BLaER1 treated with 17β-estradiol and CSF1 and Interleukin-3, amounts not matched to agents 10 nM and 100 nM (cell line): Measurements from ENCODE around the gene CRELD2.

Source experiments
- H3K27ac ChIP-seq, 11 experiments: shearing (Covaris generic); formaldehyde crosslinking; 2 replicates each; pipeline ENCODE4 v1.8.1; 2022
- H3K27me3 ChIP-seq, 11 experiments: shearing (Covaris generic); formaldehyde crosslinking; 2 replicates each; pipeline ENCODE4 v1.8.1; 2022
- H3K36me3 ChIP-seq, 11 experiments: shearing (Covaris generic); formaldehyde crosslinking; 2 replicates each; pipeline ENCODE4 v1.8.1; 2022
- H3K4me1 ChIP-seq, 10 experiments: shearing (Covaris generic); formaldehyde crosslinking; 2 replicates each; pipeline ENCODE4 v1.8.1; 2022
- H3K4me2 ChIP-seq, 11 experiments: shearing (Covaris generic); formaldehyde crosslinking; 2 replicates each; pipeline ENCODE4 v1.8.1; 2022
- H3K4me3 ChIP-seq, 10 experiments: shearing (Covaris generic); formaldehyde crosslinking; 2 replicates each; pipeline ENCODE4 v1.8.1; 2022
- H3K9ac ChIP-seq, 11 experiments: shearing (Covaris generic); formaldehyde crosslinking; 2 replicates each; pipeline ENCODE4 v1.8.1; 2022
- H3K9me3 ChIP-seq, 11 experiments: shearing (Covaris generic); formaldehyde crosslinking; replicated peaks in 1 of 11; 2 replicates each; pipeline ENCODE4 v1.8.1; 2022
- H4K20me1 ChIP-seq, 11 experiments: shearing (Covaris generic); formaldehyde crosslinking; 2 replicates each; pipeline ENCODE4 v1.8.1; 2022
- Cebpa-rat ChIP-seq, 11 experiments: shearing (Covaris generic); IDR thresholded peaks; 2 replicates each; pipeline ENCODE4 v1.8.1; 2022

The CRELD2 gene

GRCh38 chr22:49913026-49913425 lies 5.4 kb upstream of the CRELD2 start:
- H3K27me3 ChIP-seq: no peaks in the 10 kb centered on the region
- no peak for TF ChIP-seq Cebpa-rat (IDR thresholded peaks at IDR 0.05)
- no peak overlapping the region for H3K4me2 ChIP-seq
- peaks cover 7 to 27% (median 16%) of the 10 kb centered on the region in 10 experiments; a peak in 19 of 20 replicates for H3K4me1 ChIP-seq
- H3K9ac ChIP-seq: no peak overlapping the region
- H3K9me3 ChIP-seq: no peaks in the 10 kb centered on the region
- peaks cover 4 to 81% (median 28%) of the 10 kb centered on the region in 11 experiments; a peak in 17 of 22 replicates for H4K20me1 ChIP-seq
- H3K27ac ChIP-seq: no peak overlapping the region
- H3K4me3 ChIP-seq: no peak overlapping the region
- peaks cover 45 to 74% (median 61%) of the 10 kb centered on the region in 11 experiments for H3K36me3 ChIP-seq

DNA sequence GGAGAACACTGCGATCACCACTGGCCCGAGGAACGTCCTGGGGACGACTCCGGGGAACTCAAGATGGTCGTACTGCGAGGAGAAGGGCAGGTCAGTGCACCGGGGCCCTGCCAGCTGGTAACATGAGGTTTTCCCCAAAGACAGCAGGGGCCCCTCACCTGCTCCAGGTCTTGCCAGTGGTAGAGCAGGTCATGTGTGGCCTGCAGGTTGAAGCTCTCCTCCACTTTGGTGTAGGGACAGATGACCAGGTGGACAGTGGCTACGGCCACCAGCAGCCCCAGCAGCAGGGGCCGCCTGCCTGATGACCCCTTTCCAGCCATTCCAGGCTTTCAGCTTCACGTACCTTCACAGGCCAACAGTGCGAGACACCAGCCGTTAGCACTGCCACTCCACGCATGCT lies 5.0 kb upstream of the CRELD2 start:
- H3K27ac ChIP-seq: no peak overlapping the region
- TF ChIP-seq Cebpa-rat (IDR thresholded peaks at IDR 0.05): no peak
- H3K4me3 ChIP-seq: no peak overlapping the region
- no peaks in the 10 kb centered on the region for H3K9me3 ChIP-seq
- peaks cover 4 to 81% (median 28%) of the 10 kb centered on the region in 11 experiments; a peak in 17 of 22 replicates for H4K20me1 ChIP-seq
- H3K36me3 ChIP-seq: peaks cover 45 to 71% (median 59%) of the 10 kb centered on the region in 11 experiments
- H3K4me2 ChIP-seq: no peak overlapping the region
- no peak overlapping the region for H3K9ac ChIP-seq
- peaks cover 7 to 27% (median 16%) of the 10 kb centered on the region in 10 experiments; a peak in 19 of 20 replicates for H3K4me1 ChIP-seq
- no peaks in the 10 kb centered on the region for H3K27me3 ChIP-seq

- TF ChIP-seq Cebpa-rat (IDR thresholded peaks at IDR 0.05): no peak
- peaks cover 11 to 31% (median 21%) of the 10 kb centered on the region in 10 experiments for H3K4me1 ChIP-seq
- no peaks in the 10 kb centered on the region for H3K27me3 ChIP-seq
- peaks cover 43 to 64% (median 54%) of the 10 kb centered on the region in 11 experiments for H3K36me3 ChIP-seq
- no peaks in the 10 kb centered on the region for H3K9me3 ChIP-seq
- H3K4me2 ChIP-seq: no peak overlapping the region
- no peak overlapping the region for H3K27ac ChIP-seq
- H4K20me1 ChIP-seq: peaks cover 4 to 77% (median 28%) of the 10 kb centered on the region in 11 experiments; a peak in 17 of 22 replicates
- no peak overlapping the region for H3K4me3 ChIP-seq
- H3K9ac ChIP-seq: no peak overlapping the region; a peak in 1 of 22 replicates
Measured at GRCh38 chr22:49914256-49914655, 4.2 kb upstream of the CRELD2 start.

- TF ChIP-seq Cebpa-rat (IDR thresholded peaks at IDR 0.05): no peak
- Histone ChIP-seq H3K4me2 (no peak overlapping the region), H3K27ac (no peak overlapping the region), H3K27me3 (no peaks in the 10 kb centered on the region), H3K36me3 (peaks cover 41 to 58% (median 47%) of the 10 kb centered on the region in 11 experiments), H4K20me1 (peaks cover 4 to 71% (median 28%) of the 10 kb centered on the region in 11 experiments; a peak in 15 of 22 replicates), H3K9me3 (no peaks in the 10 kb centered on the region), H3K4me3 (no peak overlapping the region), H3K4me1 (peaks cover 23 to 37% (median 33%) of the 10 kb centered on the region in 10 experiments), H3K9ac (no peak overlapping the region)
Measured at GRCh38 chr22:49915610-49916009, 2.8 kb upstream of the CRELD2 start.

GRCh38 chr22:49916831-49917230 lies 1.6 kb upstream of the CRELD2 start:
- peak overlapping the region in 8 of 10 experiments; percentile 73 to 97 (median 92); a peak in 11 of 20 replicates for H3K4me3 ChIP-seq
- H3K4me1 ChIP-seq: peaks cover 23 to 48% (median 45%) of the 10 kb centered on the region in 10 experiments
- no peak for TF ChIP-seq Cebpa-rat (IDR thresholded peaks at IDR 0.05)
- peak overlapping the region; percentile 87 to 100 (median 97) for H3K4me2 ChIP-seq
- H3K9me3 ChIP-seq: no peaks in the 10 kb centered on the region
- peaks cover 40 to 58% (median 46%) of the 10 kb centered on the region in 11 experiments for H3K36me3 ChIP-seq
- H3K27ac ChIP-seq: no peak overlapping the region
- peak overlapping the region in 9 of 11 experiments; percentile 86 to 98 (median 93); a peak in 10 of 22 replicates for H3K9ac ChIP-seq
- no peaks in the 10 kb centered on the region for H3K27me3 ChIP-seq
- H4K20me1 ChIP-seq: peaks cover 4 to 69% (median 22%) of the 10 kb centered on the region in 11 experiments; a peak in 15 of 22 replicates

GRCh38 chr22:49918911-49919881 lies 762 bp downstream of the CRELD2 start:
- Histone ChIP-seq H3K27me3 (no peaks in the 10 kb centered on the region), H3K9me3 (no peaks in the 10 kb centered on the region), H4K20me1 (peaks cover 4 to 57% (median 15%) of the 10 kb centered on the region in 11 experiments; a peak in 14 of 22 replicates), H3K36me3 (peaks cover 18 to 40% (median 25%) of the 10 kb centered on the region in 11 experiments), H3K4me3 (peak overlapping the region; percentile 73 to 97 (median 90)), H3K4me1 (peaks cover 38 to 69% (median 66%) of the 10 kb centered on the region in 10 experiments), H3K27ac (peak overlapping the region; percentile 74 to 93 (median 88); a peak in 21 of 22 replicates), H3K9ac (peak overlapping the region; percentile 85 to 98 (median 91)), H3K4me2 (peak overlapping the region; percentile 92 to 99 (median 95))
- no peak for TF ChIP-seq Cebpa-rat (IDR thresholded peaks at IDR 0.05)

- Histone ChIP-seq H3K36me3 (peaks cover 13 to 34% (median 20%) of the 10 kb centered on the region in 11 experiments; a peak in 18 of 22 replicates), H3K27me3 (no peaks in the 10 kb centered on the region), H3K4me3 (no peak overlapping the region), H3K27ac (no peak overlapping the region), H3K4me2 (peak overlapping the region in 10 of 11 experiments; percentile 92 to 99 (median 95); a peak in 12 of 22 replicates), H4K20me1 (peaks cover 0 to 45% (median 6%) of the 10 kb centered on the region in 11 experiments; a peak in 10 of 22 replicates), H3K9me3 (no peaks in the 10 kb centered on the region), H3K9ac (peak overlapping the region in 2 of 11 experiments; percentile 85 to 96; a peak in 2 of 22 replicates), H3K4me1 (peaks cover 54 to 86% (median 83%) of the 10 kb centered on the region in 10 experiments)
- no peak for TF ChIP-seq Cebpa-rat (IDR thresholded peaks at IDR 0.05)
Measured at GRCh38 chr22:49920859-49921258, 2.4 kb downstream of the CRELD2 start.

DNA sequence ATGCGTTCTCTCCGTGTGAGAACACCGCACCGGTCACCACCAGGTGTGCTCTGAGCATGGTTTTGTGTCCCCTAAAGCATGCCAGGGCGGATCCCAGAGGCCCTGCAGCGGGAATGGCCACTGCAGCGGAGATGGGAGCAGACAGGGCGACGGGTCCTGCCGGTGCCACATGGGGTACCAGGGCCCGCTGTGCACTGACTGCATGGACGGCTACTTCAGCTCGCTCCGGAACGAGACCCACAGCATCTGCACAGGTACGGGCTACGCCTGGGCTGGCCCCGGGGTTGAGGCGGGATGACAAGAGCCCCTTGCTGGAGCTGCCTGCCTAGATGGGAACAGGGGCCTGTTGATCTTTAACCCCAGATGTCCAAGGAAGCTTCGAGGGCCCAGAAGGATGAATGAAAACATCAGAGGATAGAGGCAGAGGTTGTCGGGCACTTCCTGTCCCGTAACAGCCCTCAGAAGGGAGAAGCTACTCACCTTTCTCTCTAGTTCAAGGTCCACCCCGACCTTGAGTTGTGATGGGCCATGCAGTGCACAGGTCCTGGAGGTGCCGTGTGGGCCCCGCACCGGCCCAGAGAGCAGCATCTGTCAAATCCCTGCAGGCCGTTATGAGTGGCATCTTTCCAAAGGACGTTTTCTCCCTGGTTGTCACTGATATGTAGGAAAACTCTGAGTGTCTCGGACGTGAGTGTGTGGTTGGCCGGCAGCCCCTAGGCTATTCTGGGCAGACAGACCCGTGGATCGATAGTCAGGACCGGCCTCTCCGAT lies 3.3 kb downstream of the CRELD2 start:
- TF ChIP-seq Cebpa-rat (IDR thresholded peaks at IDR 0.05): no peak
- Histone ChIP-seq H3K4me2 (peak overlapping the region in 9 of 11 experiments; percentile 20 to 99 (median 93); a peak in 14 of 22 replicates), H3K27ac (peak overlapping the region in 1 of 11 experiments; percentile 22; a peak in 4 of 22 replicates)

More for the DNA sequence above, 3.3 kb downstream of the CRELD2 start:
- H3K4me3 ChIP-seq: no peak overlapping the region
- no peaks in the 10 kb centered on the region for H3K27me3 ChIP-seq
- H3K9me3 ChIP-seq: no peaks in the 10 kb centered on the region
- H4K20me1 ChIP-seq: peaks cover 0 to 45% (median 2%) of the 10 kb centered on the region in 11 experiments; a peak in 9 of 22 replicates
- H3K9ac ChIP-seq: peak overlapping the region in 4 of 11 experiments; percentile 3 to 54 (median 32); a peak in 3 of 22 replicates
- H3K4me1 ChIP-seq: peaks cover 59 to 87% (median 86%) of the 10 kb centered on the region in 10 experiments
- H3K36me3 ChIP-seq: peaks cover 13 to 34% (median 20%) of the 10 kb centered on the region in 11 experiments; a peak in 18 of 22 replicates
